Mesendoderm (in vitro differentiated cells): Measurements from ENCODE around the gene LCMT1.
A peak's percentile ranks its signal among the peaks of the same experiment; 100 is the strongest.

ENCODE experiments used
- DNase-seq: peaks from one replicate; pipeline ENCODE4 v3.0.0; 2013
- H2AK5ac ChIP-seq: 2 replicates; pipeline ENCODE4 v1.6.1; 2013; ENCODE audit warnings: low read length, inconsistent platforms
- H2BK120ac ChIP-seq: 2 replicates; pipeline ENCODE4 v1.6.1; 2013; ENCODE audit warnings: low read depth, mild to moderate bottlenecking, low read length, moderate library complexity, mixed read lengths
- H2BK15ac ChIP-seq: replicated peaks from 2 replicates; pipeline ENCODE4 v1.6.1; 2013; ENCODE audit warnings: low read depth, mild to moderate bottlenecking, moderate library complexity
- H2BK5ac ChIP-seq: 2 replicates; pipeline ENCODE4 v1.6.1; 2013; ENCODE audit warnings: low read length, inconsistent platforms
- H3K18ac ChIP-seq: 2 replicates; pipeline ENCODE4 v1.6.1; 2013; ENCODE audit warnings: mild to moderate bottlenecking, low read length, mixed read lengths
- H3K23ac ChIP-seq: one replicate; pipeline ENCODE4 v1.6.1; 2013; ENCODE audit warnings: low read length
- H3K27ac ChIP-seq: 2 replicates; pipeline ENCODE4 v1.5.1; 2013; ENCODE audit warnings: low read depth, mild to moderate bottlenecking, inconsistent platforms, low read length, moderate library complexity
- H3K27me3 ChIP-seq: 2 replicates; pipeline ENCODE4 v1.6.1; 2013; ENCODE audit warnings: low read length, control low read depth, mild to moderate bottlenecking, inconsistent platforms; ENCODE audit not compliant: insufficient read depth, poor library complexity
- H3K36me3 ChIP-seq: 2 replicates; pipeline ENCODE4 v1.6.1; 2013; ENCODE audit warnings: low read length, inconsistent platforms; ENCODE audit not compliant: control insufficient read depth, insufficient read depth
- H3K4ac ChIP-seq: one replicate; pipeline ENCODE4 v1.6.1; 2013; ENCODE audit warnings: low read depth, mild to moderate bottlenecking, low read length, moderate library complexity
- H3K4me1 ChIP-seq: 2 replicates; pipeline ENCODE4 v1.6.1; 2013; ENCODE audit warnings: low read depth, low read length, inconsistent platforms; ENCODE audit not compliant: control insufficient read depth
- H3K4me2 ChIP-seq: 2 replicates; pipeline ENCODE4 v1.6.1; 2013; ENCODE audit warnings: low read length
- H3K4me3 ChIP-seq: 2 replicates; pipeline ENCODE4 v1.5.1; 2013; ENCODE audit warnings: mild to moderate bottlenecking, low read length
- H3K56ac ChIP-seq: one replicate; pipeline ENCODE4 v1.6.1; 2013; ENCODE audit warnings: low read length
- H3K79me1 ChIP-seq: 2 replicates; pipeline ENCODE4 v1.6.1; 2013; ENCODE audit warnings: low read length, inconsistent platforms
- H3K79me2 ChIP-seq: 2 replicates; pipeline ENCODE4 v1.6.1; 2013; ENCODE audit warnings: mild to moderate bottlenecking, low read length; ENCODE audit not compliant: control insufficient read depth, insufficient read depth
- H3K9ac ChIP-seq: 2 replicates; pipeline ENCODE4 v1.6.1; 2013; ENCODE audit warnings: low read length, inconsistent platforms
- H4K5ac ChIP-seq: one replicate; pipeline ENCODE4 v1.6.1; 2013; ENCODE audit warnings: low read length
- H4K8ac ChIP-seq: one replicate; pipeline ENCODE4 v1.6.1; 2013; ENCODE audit warnings: low read depth, mild to moderate bottlenecking, control low read depth, low read length, moderate library complexity
- WGBS: extraction: QIAGEN DNeasy Blood & Tissue Kit; methylation state at CpG from one replicate; pipeline ENCODE4 v1.1.7; 2013; ENCODE audit warnings: low lambda C conversion rate, missing lambda C conversion rate; ENCODE audit not compliant: insufficient coverage; ENCODE audit errors: extremely low coverage; 5-methylcytosine and 5-hydroxymethylcytosine counted together

Gene LCMT1

DNA sequence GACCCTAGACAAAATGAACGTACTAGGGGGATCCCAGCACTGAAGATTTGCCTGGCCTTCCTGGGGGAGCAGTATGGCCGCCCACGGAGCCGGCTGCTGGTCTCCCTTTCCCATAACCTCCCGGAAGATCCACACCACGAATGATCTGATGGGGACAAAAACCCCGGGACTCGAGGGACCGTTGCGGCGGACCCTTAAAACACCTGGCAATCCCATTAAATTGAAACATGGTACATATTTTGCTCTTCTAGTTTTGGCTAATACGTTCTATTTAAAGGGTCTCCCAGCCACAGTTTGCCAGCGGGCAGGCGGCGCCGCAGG lies 45.2 kb upstream of the LCMT1 start:
- H2BK5ac ChIP-seq, result no peak overlapping the region
- no peak overlapping the region for H3K23ac ChIP-seq
- H3K4me3 ChIP-seq, result no peak overlapping the region
- H3K27ac ChIP-seq, result no peak overlapping the region
- no peak overlapping the region for H2AK5ac ChIP-seq
- H3K18ac ChIP-seq, result peak overlapping the region; percentile 5
- no peak overlapping the region for H3K4ac ChIP-seq
- peak overlapping the region; percentile 0 for H3K9ac ChIP-seq
- no peaks in the 10 kb centered on the region for H3K4me1 ChIP-seq
- whole genome bisulfite sequencing, result no CpG with 5 or more reads among the region's 16 CpGs
- no peak overlapping the region for H4K5ac ChIP-seq
- no peaks in the 10 kb centered on the region for H3K27me3 ChIP-seq
- H2BK15ac ChIP-seq, result no peak overlapping the region
- H4K8ac ChIP-seq, result peak overlapping the region; percentile 58
- H3K36me3 ChIP-seq, result no peaks in the 10 kb centered on the region
- no peak overlapping the region for H2BK120ac ChIP-seq
- no peaks in the 10 kb centered on the region for H3K79me2 ChIP-seq
- H3K4me2 ChIP-seq, result no peak overlapping the region
- H3K56ac ChIP-seq, result peak overlapping the region; percentile 19
- no peaks in the 10 kb centered on the region for H3K79me1 ChIP-seq
- no peak for DNase-seq

DNA sequence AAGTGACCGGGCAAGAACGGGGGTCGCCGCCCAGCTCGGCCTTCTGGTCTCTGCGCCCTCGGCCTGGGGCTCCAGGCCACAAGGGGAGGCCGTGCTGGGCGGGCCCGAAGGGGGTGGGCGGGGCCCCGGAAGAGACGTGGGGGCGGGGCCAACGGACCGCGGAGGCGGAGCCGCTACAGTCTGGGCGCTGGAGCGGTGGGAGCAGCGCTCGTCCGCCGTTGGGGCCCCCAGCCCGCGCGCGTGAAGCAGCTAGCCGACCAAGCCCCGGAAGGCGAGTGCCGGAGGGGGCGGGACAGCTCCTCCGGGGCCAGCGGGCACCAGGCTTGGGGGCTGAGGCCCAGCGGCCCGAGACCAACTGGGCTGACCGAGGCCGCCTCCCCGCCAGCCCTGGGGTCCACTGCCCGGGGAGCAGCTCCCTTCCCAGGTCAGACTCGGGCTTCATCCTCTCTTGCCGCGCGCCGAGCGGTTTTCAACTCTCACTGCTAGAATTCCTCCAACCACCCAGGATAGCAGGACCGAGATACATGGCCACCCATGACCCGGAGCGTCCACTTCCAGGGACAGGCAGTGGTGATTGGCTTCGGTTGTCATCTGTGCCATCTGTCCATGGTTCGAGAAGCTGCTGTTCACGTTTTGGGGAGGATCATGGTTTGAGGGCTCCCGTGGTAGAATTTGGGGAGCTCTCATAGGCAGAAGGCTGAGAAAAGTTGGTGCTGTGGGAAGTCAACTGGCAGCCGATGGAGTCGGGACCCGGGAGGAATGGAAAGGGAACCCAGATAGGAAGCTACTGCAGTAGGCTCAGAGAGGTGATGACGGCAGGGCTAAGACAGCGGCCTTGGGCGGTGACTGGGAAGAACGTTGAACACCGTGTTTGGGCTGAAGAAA lies 44.6 kb upstream of the LCMT1 start:
- H3K4me1 ChIP-seq, result no peaks in the 10 kb centered on the region
- H2BK5ac ChIP-seq, result no peak overlapping the region
- no peak overlapping the region for H2BK15ac ChIP-seq
- DNase-seq, result peak; percentile 83
- peak overlapping the region; percentile 70 for H3K9ac ChIP-seq
- no peaks in the 10 kb centered on the region for H3K79me2 ChIP-seq
- peak overlapping the region; percentile 8 for H3K4ac ChIP-seq
- peak overlapping the region; percentile 88 for H3K56ac ChIP-seq
- no peaks in the 10 kb centered on the region for H3K36me3 ChIP-seq
- H3K27me3 ChIP-seq, result no peaks in the 10 kb centered on the region
- no CpG with 5 or more reads among the region's 63 CpGs for WGBS
- H3K23ac ChIP-seq, result no peak overlapping the region
- no peak overlapping the region for H2AK5ac ChIP-seq
- no peak overlapping the region for H4K5ac ChIP-seq
- peak overlapping the region; percentile 31 for H4K8ac ChIP-seq
- peak overlapping the region; percentile 59 for H3K4me3 ChIP-seq
- no peaks in the 10 kb centered on the region for H3K79me1 ChIP-seq
- H2BK120ac ChIP-seq, result no peak overlapping the region
- H3K27ac ChIP-seq, result no peak overlapping the region
- peak overlapping the region; percentile 97 for H3K4me2 ChIP-seq
- peak overlapping the region; percentile 5 for H3K18ac ChIP-seq

- no peaks in the 10 kb centered on the region for H3K27me3 ChIP-seq
- H3K4me3 ChIP-seq, result no peak overlapping the region
- no peak overlapping the region for H3K56ac ChIP-seq
- H2AK5ac ChIP-seq, result no peak overlapping the region
- H3K18ac ChIP-seq, result no peak overlapping the region
- no peaks in the 10 kb centered on the region for H3K4me1 ChIP-seq
- H3K23ac ChIP-seq, result peak overlapping the region; percentile 66
- no peak for DNase-seq
- no peaks in the 10 kb centered on the region for H3K79me2 ChIP-seq
- no peak overlapping the region for H4K5ac ChIP-seq
- no peak overlapping the region for H2BK15ac ChIP-seq
- no CpG with 5 or more reads among the region's 2 CpGs for WGBS
- no peak overlapping the region for H3K9ac ChIP-seq
- no peak overlapping the region for H2BK5ac ChIP-seq
- no peak overlapping the region for H2BK120ac ChIP-seq
- no peaks in the 10 kb centered on the region for H3K79me1 ChIP-seq
- H3K4me2 ChIP-seq, result no peak overlapping the region
- no peak overlapping the region for H4K8ac ChIP-seq
- H3K4ac ChIP-seq, result no peak overlapping the region
- H3K27ac ChIP-seq, result no peak overlapping the region
- no peaks in the 10 kb centered on the region for H3K36me3 ChIP-seq
These were observed 37.7 kb upstream of the LCMT1 start for GRCh38 chr16:25073854-25074253.

DNA sequence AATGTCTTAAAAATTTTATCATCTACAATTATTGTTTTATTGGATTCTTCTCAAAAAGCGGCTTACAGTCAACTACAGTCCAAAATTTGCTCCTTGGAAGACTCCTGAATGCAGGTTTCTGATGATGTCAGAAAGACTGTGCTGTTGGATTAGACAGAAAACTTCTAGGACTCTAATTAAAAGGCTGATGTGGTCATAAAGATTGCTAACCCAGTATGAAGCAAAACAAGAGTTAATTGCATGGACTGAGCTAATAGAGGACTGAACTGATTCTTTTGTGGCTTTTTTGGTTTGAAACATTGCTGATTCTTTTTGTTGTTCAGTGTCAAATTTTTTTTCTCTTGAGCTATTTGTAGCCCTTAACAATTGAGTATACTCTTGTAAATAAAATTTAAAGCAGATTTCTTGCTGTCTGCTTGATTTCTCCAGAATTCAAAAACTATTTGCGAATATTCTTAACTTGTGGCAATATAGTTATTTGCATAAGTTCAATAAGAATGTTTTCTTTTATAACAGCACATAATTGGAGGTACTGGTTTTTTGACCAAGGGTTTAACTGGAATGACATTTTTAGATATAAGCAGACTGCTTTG lies 33.1 kb upstream of the LCMT1 start:
- no CpG with 5 or more reads among the region's 2 CpGs for WGBS
- Histone ChIP-seq H3K23ac (no peak overlapping the region), H2BK15ac (no peak overlapping the region), H3K36me3 (no peaks in the 10 kb centered on the region), H2AK5ac (no peak overlapping the region), H4K8ac (no peak overlapping the region), H3K79me2 (no peaks in the 10 kb centered on the region), H2BK5ac (no peak overlapping the region), H3K27me3 (no peaks in the 10 kb centered on the region), H3K4me3 (no peak overlapping the region), H3K79me1 (no peaks in the 10 kb centered on the region), H3K56ac (no peak overlapping the region), H3K4me1 (no peaks in the 10 kb centered on the region), H2BK120ac (no peak overlapping the region), H3K27ac (no peak overlapping the region), H3K4ac (no peak overlapping the region), H3K4me2 (no peak overlapping the region), H3K9ac (no peak overlapping the region), H4K5ac (no peak overlapping the region), H3K18ac (no peak overlapping the region)
- DNase-seq, result no peak

- Histone ChIP-seq H2BK120ac (no peak overlapping the region), H3K79me1 (no peaks in the 10 kb centered on the region), H4K8ac (no peak overlapping the region), H3K4me2 (no peak overlapping the region), H3K9ac (no peak overlapping the region), H3K79me2 (no peaks in the 10 kb centered on the region), H4K5ac (no peak overlapping the region), H3K4me3 (no peak overlapping the region), H3K23ac (no peak overlapping the region), H3K27me3 (no peaks in the 10 kb centered on the region), H2BK5ac (no peak overlapping the region), H2AK5ac (no peak overlapping the region), H3K56ac (no peak overlapping the region), H3K4me1 (no peaks in the 10 kb centered on the region), H3K27ac (no peak overlapping the region), H3K36me3 (no peaks in the 10 kb centered on the region), H3K18ac (no peak overlapping the region), H2BK15ac (no peak overlapping the region), H3K4ac (no peak overlapping the region)
- DNase-seq, result no peak
- no CpG with 5 or more reads among the region's 4 CpGs for WGBS
These were observed 31.7 kb upstream of the LCMT1 start for GRCh38 chr16:25079637-25080378.
